HCT116 (cell line): Measurements from ENCODE around the gene TMEM150C. TPM values are rescaled to one million over a fixed set of nuclear protein-coding genes. Genes with fewer than 3 reads are reported as not detected.

ENCODE experiments used
- ATAC-seq: fragments of 200-7000 bp; cut with Tn5 transposase; 2 replicates; pipeline ENCODE4 v1.9.1; 2020; ENCODE audit warnings: mild to moderate bottlenecking, moderate library complexity
- BruUV-seq: library from RNA; stranded (reverse); fragments of 400-500 nt; replicated peaks from 2 replicates; lab custom pipeline; 2021; lab: Mats Ljungman, UMichigan
- CTCF ChIA-PET: fragments of 300-600 bp; sonication (Branson Sonifier 250); formaldehyde crosslinking; loops from one replicate; lab custom pipeline; 2021; ENCODE audit warnings: antibody characterized with exemption; lab: Charles Lee
- POLR2A ChIA-PET: fragments of 300-600, 350-600 bp; sonication (Branson Sonifier 250); formaldehyde crosslinking; loops from one replicate; lab custom pipeline; 2021; ENCODE audit warnings: antibody characterized with exemption; lab: Charles Lee
- RAD21 ChIA-PET, 2 experiments: fragments of 300-600 bp; sonication (Branson Sonifier 250); formaldehyde crosslinking; loops; one replicate each; lab custom pipeline; 2023; ENCODE audit warnings: low total read pairs in 2 of 2; ENCODE audit not compliant: uncharacterized antibody in 2 of 2, unreplicated experiment in 2 of 2, low non-redundant PET in 1 of 2; lab: Charles Lee
- DNase-seq: peaks from one replicate; pipeline ENCODE4 v3.0.0-alpha.2; 2010; ENCODE audit warnings: low read depth, low spot score
- H2AFZ ChIP-seq: fragments of 200-600 bp; shearing (Covaris generic), sonication (generic); 2 replicates; pipeline ENCODE4 v1.6.1; 2017; ENCODE audit warnings: low read depth, mixed run types, mixed read lengths, antibody characterized with exemption, low read length; ENCODE audit not compliant: poor library complexity, severe bottlenecking
- H3K27ac ChIP-seq: 2 replicates; pipeline ENCODE4 v1.5.1; 2012; ENCODE audit warnings: low read depth, low read length
- H3K27me3 ChIP-seq: fragments of 200-600 bp; sonication (generic); 2 replicates; pipeline ENCODE4 v1.6.1; 2016; ENCODE audit warnings: mixed run types, low read length, mixed read lengths; ENCODE audit not compliant: insufficient read depth
- H3K36me3 ChIP-seq, 2 experiments: fragments of 200-500 bp in 1 of 2; fragments of 200-600 bp in 1 of 2; sonication (Bioruptor generic) in 1 of 2; sonication (generic) in 1 of 2; 2 replicates each; pipeline versions ENCODE4 v1.5.1 to v1.6.1; 2014 to 2016; ENCODE audit warnings: low read length in 2 of 2, inconsistent platforms in 1 of 2, mixed read lengths in 1 of 2, mixed run types in 1 of 2; ENCODE audit not compliant: insufficient read depth in 2 of 2, control insufficient read depth in 1 of 2
- H3K4me1 ChIP-seq, 2 experiments: fragments of 200-600 bp in 1 of 2; sonication (generic) in 1 of 2; 2 replicates each; pipeline versions ENCODE4 v1.5.1 to v1.6.1; 2012 to 2017; ENCODE audit warnings: low read length in 2 of 2, inconsistent platforms in 1 of 2, mild to moderate bottlenecking in 1 of 2, mixed read lengths in 1 of 2, mixed run types in 1 of 2, moderate library complexity in 1 of 2; ENCODE audit not compliant: insufficient read depth in 2 of 2, control insufficient read depth in 1 of 2
- H3K4me2 ChIP-seq: fragments of 200-600 bp; sonication (generic); 2 replicates; pipeline ENCODE4 v1.6.1; 2017; ENCODE audit warnings: mixed run types, low read length, mixed read lengths
- H3K4me3 ChIP-seq, 2 experiments: fragments of 200-600 bp in 1 of 2; sonication (generic) in 1 of 2; replicated peaks in 1 of 2; 2 replicates each; pipeline ENCODE4 v1.5.1; 2011 to 2016; ENCODE audit warnings: low read length in 2 of 2, control low read depth in 1 of 2, low read depth in 1 of 2, mild to moderate bottlenecking in 1 of 2, mixed read lengths in 1 of 2, mixed run types in 1 of 2
- H3K79me2 ChIP-seq: fragments of 200-600 bp; sonication (generic); 2 replicates; pipeline ENCODE4 v1.6.1; 2017; ENCODE audit warnings: mild to moderate bottlenecking, mixed run types, low read length, moderate library complexity, mixed read lengths; ENCODE audit not compliant: insufficient read depth
- H3K9ac ChIP-seq: fragments of 200-600 bp; sonication (generic); 2 replicates; pipeline ENCODE4 v1.6.1; 2016; ENCODE audit warnings: low read length, mixed read lengths
- H3K9me2 ChIP-seq: fragments of 200-600 bp; sonication (generic), shearing (Covaris generic); 2 replicates; pipeline ENCODE4 v1.6.1; 2017; ENCODE audit warnings: mixed run types, mild to moderate bottlenecking, moderate library complexity; ENCODE audit not compliant: insufficient read depth
- H3K9me3 ChIP-seq, 2 experiments: fragments of 200-500 bp in 1 of 2; fragments of 200-600 bp in 1 of 2; sonication (Bioruptor generic) in 1 of 2; sonication (generic) in 1 of 2; 2 replicates each; pipeline ENCODE4 v1.6.1; 2014 to 2017; ENCODE audit warnings: low read length in 2 of 2, mixed read lengths in 2 of 2, inconsistent platforms in 1 of 2, low read depth in 1 of 2, mild to moderate bottlenecking in 1 of 2, mixed run types in 1 of 2, moderate library complexity in 1 of 2; ENCODE audit not compliant: control insufficient read depth in 1 of 2, insufficient read depth in 1 of 2
- H4K20me1 ChIP-seq: fragments of 200-600 bp; sonication (generic), shearing (Covaris generic); 2 replicates; pipeline ENCODE4 v1.6.1; 2017; ENCODE audit warnings: mixed run types, mild to moderate bottlenecking, moderate library complexity; ENCODE audit not compliant: insufficient read depth
- CBX3 ChIP-seq: IDR thresholded peaks from 2 replicates; pipeline ENCODE4 v1.6.1; 2012; ENCODE audit warnings: low read depth
- CEBPB ChIP-seq: IDR thresholded peaks from 2 replicates; pipeline ENCODE4 v1.6.1; 2012; ENCODE audit warnings: low read depth
- EGR1 ChIP-seq: IDR thresholded peaks from 2 replicates; pipeline ENCODE4 v1.6.1; 2012; ENCODE audit warnings: low read depth
- ELF1 ChIP-seq: IDR thresholded peaks from 2 replicates; pipeline ENCODE4 v1.6.1; 2012; ENCODE audit warnings: low read depth, borderline replicate concordance
- EZH2 ChIP-seq: fragments of 200-600 bp; sonication (generic); IDR thresholded peaks from 2 replicates; pipeline ENCODE4 v1.6.1; 2017; ENCODE audit warnings: antibody characterized with exemption, mixed run types
- EZH2phosphoT487 ChIP-seq: fragments of 200-600 bp; IDR thresholded peaks from 2 replicates; pipeline ENCODE4 v1.6.1; 2018; ENCODE audit warnings: antibody characterized with exemption, borderline replicate concordance
- FOSL1 ChIP-seq: IDR thresholded peaks from 2 replicates; pipeline ENCODE4 v1.6.1; 2012; ENCODE audit warnings: low read depth
- JUND ChIP-seq: IDR thresholded peaks from 2 replicates; pipeline ENCODE4 v1.6.1; 2012
- POLR2AphosphoS5 ChIP-seq: IDR thresholded peaks from 2 replicates; pipeline ENCODE4 v1.6.1; 2011; ENCODE audit warnings: mild to moderate bottlenecking, low read depth, low read length, moderate library complexity
- SP1 ChIP-seq: IDR thresholded peaks from 2 replicates; pipeline ENCODE4 v1.6.1; 2012; ENCODE audit warnings: low read depth
- TCF7L2 ChIP-seq: IDR thresholded peaks from 2 replicates; pipeline ENCODE4 v1.7.0; 2011; ENCODE audit warnings: borderline replicate concordance, inconsistent platforms; ENCODE audit not compliant: insufficient read depth, insufficient read length; ENCODE audit errors: extremely low read depth
- ZFX ChIP-seq: fragments of 450-650 bp; IDR thresholded peaks from 2 replicates; pipeline ENCODE4 v1.6.1; 2017
- intact Hi-C: fragments of 100-400 bp; cut with micrococcal nuclease; formaldehyde crosslinking; loops from 2 replicates; pipeline ENCODE4 v1.10.0; 2022
- total RNA-seq: library from RNA; stranded (reverse); gene quantifications from one replicate; pipeline ENCODE4 v1.2.1, GENCODE V29; 2021; ENCODE audit not compliant: unreplicated experiment
- TF ChIP-seq, protein P1 (sequence below): IDR thresholded peaks from 2 replicates; pipeline ENCODE4 v1.6.1; 2012

The TMEM150C gene
- total RNA-seq, 1 experiment from 2014 or later = 1.2 TPM

DNA sequence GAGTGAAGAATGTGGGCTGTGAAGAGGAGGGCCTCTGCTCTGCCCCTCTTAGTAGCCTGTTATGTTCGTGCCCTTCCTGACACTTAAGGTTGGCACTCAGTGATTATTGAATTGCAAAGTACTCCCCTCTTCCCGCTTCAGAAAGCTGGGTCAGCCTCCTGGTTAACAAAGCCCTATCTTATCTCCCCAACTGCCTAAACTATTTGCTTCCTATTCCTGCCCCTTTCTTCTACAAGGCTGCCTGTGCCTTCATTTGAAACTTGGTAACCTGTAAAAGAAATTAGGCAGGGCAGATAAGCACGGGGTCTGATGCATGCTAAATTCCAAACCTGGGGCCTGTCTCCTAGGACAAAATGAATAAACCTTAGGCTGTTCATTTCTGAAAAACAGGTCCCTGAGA lies 23.1 kb upstream of the TMEM150C start:
- no peak overlapping the region for H3K4me2 ChIP-seq
- RAD21 ChIA-PET = no interaction called here
- H3K79me2 ChIP-seq = no peaks in the 10 kb centered on the region
- H2AFZ ChIP-seq = no peak overlapping the region
- no peak for DNase-seq
- intact Hi-C loops = no loop called here
- no peak overlapping the region for H3K9ac ChIP-seq
- H3K9me3 ChIP-seq = no peaks in the 10 kb centered on the region
- TF ChIP-seq EZH2 (no peak), SP1 (no peak), ZFX (no peak)
- TF ChIP-seq, all 23 proteins: peak for 0
- no peaks in the 10 kb centered on the region for H3K9me2 ChIP-seq
- CTCF ChIA-PET = no interaction called here
- no peaks in the 10 kb centered on the region for H3K4me1 ChIP-seq
- H3K27ac ChIP-seq = no peak overlapping the region
- H3K4me3 ChIP-seq = no peak overlapping the region
- ATAC-seq = no peak
- POLR2A ChIA-PET = no interaction called here
- no TSS peak for BruUV-seq
- no peaks in the 10 kb centered on the region for H4K20me1 ChIP-seq
- no peaks in the 10 kb centered on the region for H3K36me3 ChIP-seq
- 0 out of 2 replicates have a peak, but pooled peaks cover under 1% of the 10 kb centered on the region for H3K27me3 ChIP-seq

DNA sequence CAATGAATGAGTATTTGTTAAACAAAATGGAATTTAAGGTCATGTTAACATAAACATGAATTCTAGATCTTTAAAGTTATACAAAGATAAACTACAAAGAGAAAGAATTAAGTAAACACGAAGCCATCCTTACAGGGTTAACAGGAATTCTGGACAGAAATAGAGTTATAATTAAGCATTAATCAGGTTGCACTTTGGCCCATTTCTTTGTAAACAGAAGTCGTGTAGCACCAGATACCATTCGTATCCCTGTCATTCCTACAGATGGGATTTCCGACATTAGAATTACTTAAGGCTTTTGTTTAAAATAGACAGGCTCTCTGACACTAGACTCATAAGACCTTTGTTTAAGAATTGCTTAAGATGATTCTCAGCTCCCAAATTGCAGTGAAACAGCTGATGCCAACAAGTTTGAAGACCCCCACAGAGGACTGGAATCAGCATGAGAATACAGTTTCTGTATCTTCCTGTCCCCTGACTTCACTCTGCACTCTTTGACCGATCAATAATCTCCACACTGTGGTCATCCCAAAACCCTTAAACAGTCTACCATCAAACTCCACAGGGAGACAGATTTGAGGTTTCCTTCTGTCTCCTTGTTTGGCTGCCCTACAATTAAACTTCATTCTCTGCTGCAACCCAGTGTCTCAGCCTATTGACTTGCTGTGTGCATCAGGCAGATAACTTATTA lies 22.3 kb upstream of the TMEM150C start:
- no peak overlapping the region for H3K27ac ChIP-seq
- H3K27me3 ChIP-seq = no peaks in the 10 kb centered on the region
- H2AFZ ChIP-seq = no peak overlapping the region
- H3K79me2 ChIP-seq = no peaks in the 10 kb centered on the region
- H3K9me3 ChIP-seq = no peaks in the 10 kb centered on the region
- no peaks in the 10 kb centered on the region for H4K20me1 ChIP-seq
- no peaks in the 10 kb centered on the region for H3K9me2 ChIP-seq
- ChIA-PET RAD21 (no interaction called here), POLR2A (interaction anchor here (0.7 kb wide), 1 partner anchor 67 kb away, joined by 3 read pairs; no protein-coding TSS in a partner anchor), CTCF (no interaction called here)
- no peak overlapping the region for H3K9ac ChIP-seq
- no peaks in the 10 kb centered on the region for H3K4me1 ChIP-seq
- H3K4me2 ChIP-seq = no peak overlapping the region
- ATAC-seq (no peak), DNase-seq (no peak)
- TF ChIP-seq JUND = no peak
- no peak for TF ChIP-seq EZH2
- TF ChIP-seq SP1 = no peak
- TF ChIP-seq, protein P1, sequence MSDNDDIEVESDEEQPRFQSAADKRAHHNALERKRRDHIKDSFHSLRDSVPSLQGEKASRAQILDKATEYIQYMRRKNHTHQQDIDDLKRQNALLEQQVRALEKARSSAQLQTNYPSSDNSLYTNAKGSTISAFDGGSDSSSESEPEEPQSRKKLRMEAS = no peak
- no peak for TF ChIP-seq POLR2AphosphoS5
- TF ChIP-seq ZFX = no peak
- no peak for TF ChIP-seq FOSL1
- TF ChIP-seq CEBPB = no peak
- no peak for TF ChIP-seq ELF1
- TF ChIP-seq EZH2phosphoT487 = no peak
- TF ChIP-seq EGR1 = no peak
- no peak for TF ChIP-seq TCF7L2
- no peak for TF ChIP-seq CBX3
- intact Hi-C loops = no loop called here
- BruUV-seq = no TSS peak
- no peak overlapping the region for H3K4me3 ChIP-seq
- H3K36me3 ChIP-seq = no peaks in the 10 kb centered on the region
